Progenitor cell of endocrine pancreas (in vitro differentiated cells): ENCODE data around the gene FBXL20. TPM values are rescaled to one million over a fixed set of nuclear protein-coding genes. Genes with fewer than 3 reads are reported as not detected.

Source experiments
- DNase-seq: peaks from one replicate; pipeline ENCODE4 v3.0.0; 2021; ENCODE audit warnings: low spot score; ENCODE audit not compliant: unreplicated experiment
- H3K27ac Mint-ChIP-seq: 2 replicates; pipeline ENCODE4 v1.8.0; 2021; ENCODE audit warnings: mild to moderate bottlenecking, moderate library complexity, mixed read lengths
- H3K27me3 Mint-ChIP-seq: 2 replicates; pipeline ENCODE4 v1.8.0; 2021; ENCODE audit warnings: mixed read lengths
- H3K36me3 Mint-ChIP-seq: 2 replicates; pipeline ENCODE4 v1.8.0; 2022; ENCODE audit warnings: mixed read lengths; ENCODE audit not compliant: insufficient read depth
- H3K4me1 Mint-ChIP-seq: 2 replicates; pipeline ENCODE4 v1.8.0; 2021; ENCODE audit warnings: low read depth, mixed read lengths
- H3K4me3 Mint-ChIP-seq: 2 replicates; pipeline ENCODE4 v1.8.0; 2021; ENCODE audit warnings: low read depth, mild to moderate bottlenecking, moderate library complexity, mixed read lengths
- H3K9me3 Mint-ChIP-seq: 2 replicates; pipeline ENCODE4 v1.8.0; 2021; ENCODE audit warnings: low read depth, mixed read lengths
- CTCF ChIP-seq: fragments of 200-600 bp; sonication (generic); IDR thresholded peaks from one replicate; pipeline ENCODE4 v1.5.0; 2021; ENCODE audit warnings: antibody characterized with exemption, mild to moderate bottlenecking; ENCODE audit not compliant: unreplicated experiment
- total RNA-seq: library from RNA; stranded (reverse); gene quantifications from 2 replicates; pipeline ENCODE4 v1.2.1, GENCODE V29; 2021

FBXL20 gene
- total RNA-seq, 1 donor from 2014 or later: 26.8 TPM

GRCh38 chr17:39361064-39361463 is 40.4 kb downstream of the FBXL20 start:
- H3K27ac Mint-ChIP-seq: no peak overlapping the region
- TF ChIP-seq CTCF: no peak
- DNase-seq: no peak
- H3K27me3 Mint-ChIP-seq: no peaks in the 10 kb centered on the region
- no peak overlapping the region for H3K4me3 Mint-ChIP-seq
- peaks cover 3% of the 10 kb centered on the region for H3K4me1 Mint-ChIP-seq
- no peaks in the 10 kb centered on the region for H3K36me3 Mint-ChIP-seq
- no peaks in the 10 kb centered on the region for H3K9me3 Mint-ChIP-seq

- no peak overlapping the region for H3K27ac Mint-ChIP-seq
- no peaks in the 10 kb centered on the region for H3K27me3 Mint-ChIP-seq
- H3K4me3 Mint-ChIP-seq: no peak overlapping the region
- no peak for DNase-seq
- no peak for TF ChIP-seq CTCF
- H3K9me3 Mint-ChIP-seq: no peaks in the 10 kb centered on the region
- no peaks in the 10 kb centered on the region for H3K36me3 Mint-ChIP-seq
- H3K4me1 Mint-ChIP-seq: peaks cover 3% of the 10 kb centered on the region
These were observed 40.9 kb downstream of the FBXL20 start for GRCh38 chr17:39360537-39360936.

- peak overlapping the region; percentile 26 for H3K27ac Mint-ChIP-seq
- H3K27me3 Mint-ChIP-seq: no peaks in the 10 kb centered on the region
- peaks cover 3% of the 10 kb centered on the region for H3K4me1 Mint-ChIP-seq
- TF ChIP-seq CTCF: no peak
- H3K36me3 Mint-ChIP-seq: no peaks in the 10 kb centered on the region
- no peak for DNase-seq
- no peaks in the 10 kb centered on the region for H3K9me3 Mint-ChIP-seq
- no peak overlapping the region for H3K4me3 Mint-ChIP-seq
These were observed 41.4 kb downstream of the FBXL20 start for GRCh38 chr17:39359994-39360393.

GRCh38 chr17:39357986-39358385 is 43.4 kb downstream of the FBXL20 start:
- no peak for TF ChIP-seq CTCF
- DNase-seq: no peak
- Mint-ChIP-seq H3K27ac (no peak overlapping the region), H3K27me3 (no peaks in the 10 kb centered on the region), H3K36me3 (no peaks in the 10 kb centered on the region), H3K9me3 (no peaks in the 10 kb centered on the region), H3K4me3 (no peak overlapping the region), H3K4me1 (peaks cover 7% of the 10 kb centered on the region)

GRCh38 chr17:39357488-39357887 is 43.9 kb downstream of the FBXL20 start:
- no peaks in the 10 kb centered on the region for H3K27me3 Mint-ChIP-seq
- DNase-seq: no peak
- H3K9me3 Mint-ChIP-seq: no peaks in the 10 kb centered on the region
- H3K36me3 Mint-ChIP-seq: no peaks in the 10 kb centered on the region
- H3K4me1 Mint-ChIP-seq: peaks cover 7% of the 10 kb centered on the region
- H3K4me3 Mint-ChIP-seq: no peak overlapping the region
- TF ChIP-seq CTCF: no peak
- H3K27ac Mint-ChIP-seq: peak overlapping the region; percentile 67
